ENCODE measurements around the gene FANK1.
"Not testable (repeated sequence)": the region's sequence is repeated elsewhere in the genome, so short reads cannot be mapped to it uniquely, and the experiment has no call there.

The FANK1 gene
- long read RNA-seq, partial matches to known transcripts, result 2 of 8 reads
- long read RNA-seq, other reads (novel, unspliced or antisense), result 6 of 8 reads

GRCh38 chr10:125896088-125896934 lies at the start of gene FANK1:
FANK1 (plus strand) TSS chr10:125896564; CDS start chr10:125896643, 79 bp downstream.
- TF ChIP-seq SPI1 (IDR thresholded peaks at IDR 0.05; ENCODE audit: borderline replicate concordance, low read depth), result peak; percentile 34; the same call in 1 of the 2 replicates
- Histone ChIP-seq H3K4me3 (replicated peaks; ENCODE audit: insufficient read depth, low read length) (peak within 1 kb of the TSS; percentile 96), H3K27ac (replicated peaks) (peak within 1 kb of the TSS; percentile 72)
- peak; percentile 64 to 88 for DNase-seq (ENCODE audit: low read depth in 1 of 2, low spot score in 1 of 2)
- H3K27me3 ChIP-seq (ENCODE audit: insufficient read depth, poor library complexity, severe bottlenecking), result not testable (repeated sequence)

GRCh38 chr10:125846894-125847293 lies 49.5 kb upstream of the FANK1 start:
- Histone ChIP-seq H3K27me3 (ENCODE audit: insufficient read depth, poor library complexity, severe bottlenecking) (no peaks in the 10 kb centered on the region), H3K27ac (replicated peaks) (no peak overlapping the region), H3K4me3 (replicated peaks; ENCODE audit: insufficient read depth, low read length) (no peak overlapping the region)
- no peak for DNase-seq (ENCODE audit: low read depth in 1 of 2, low spot score in 1 of 2)
- TF ChIP-seq REST (IDR thresholded peaks at IDR 0.05; ENCODE audit: insufficient replicate concordance, low read depth) (no peak), GABPA (IDR thresholded peaks at IDR 0.05; ENCODE audit: low read depth) (no peak), SPI1 (IDR thresholded peaks at IDR 0.05; ENCODE audit: borderline replicate concordance, low read depth) (no peak), CTCF (IDR thresholded peaks at IDR 0.05; ENCODE audit: insufficient read depth, low read length) (no peak), POLR2AphosphoS5 (IDR thresholded peaks at IDR 0.05; ENCODE audit: low read depth) (no peak)

GRCh38 chr10:125848371-125848770 lies 48.0 kb upstream of the FANK1 start:
- Histone ChIP-seq H3K27me3 (ENCODE audit: insufficient read depth, poor library complexity, severe bottlenecking) (no peaks in the 10 kb centered on the region), H3K4me3 (replicated peaks; ENCODE audit: insufficient read depth, low read length) (no peak overlapping the region), H3K27ac (replicated peaks) (no peak overlapping the region)
- TF ChIP-seq REST (IDR thresholded peaks at IDR 0.05; ENCODE audit: insufficient replicate concordance, low read depth) (no peak), CTCF (IDR thresholded peaks at IDR 0.05; ENCODE audit: insufficient read depth, low read length) (no peak), SPI1 (IDR thresholded peaks at IDR 0.05; ENCODE audit: borderline replicate concordance, low read depth) (no peak), POLR2AphosphoS5 (IDR thresholded peaks at IDR 0.05; ENCODE audit: low read depth) (no peak), GABPA (IDR thresholded peaks at IDR 0.05; ENCODE audit: low read depth) (no peak)
- DNase-seq (ENCODE audit: low read depth in 1 of 2, low spot score in 1 of 2), result no peak

GRCh38 chr10:125848857-125849256 lies 47.5 kb upstream of the FANK1 start:
- DNase-seq (ENCODE audit: low read depth in 1 of 2, low spot score in 1 of 2), result no peak
- no peaks in the 10 kb centered on the region for H3K27me3 ChIP-seq (ENCODE audit: insufficient read depth, poor library complexity, severe bottlenecking)
- no peak overlapping the region for H3K27ac ChIP-seq (replicated peaks)
- no peak for TF ChIP-seq CTCF (IDR thresholded peaks at IDR 0.05; ENCODE audit: insufficient read depth, low read length)
- TF ChIP-seq SPI1 (IDR thresholded peaks at IDR 0.05; ENCODE audit: borderline replicate concordance, low read depth), result no peak
- no peak for TF ChIP-seq POLR2AphosphoS5 (IDR thresholded peaks at IDR 0.05; ENCODE audit: low read depth)
- no peak for TF ChIP-seq GABPA (IDR thresholded peaks at IDR 0.05; ENCODE audit: low read depth)
- no peak for TF ChIP-seq REST (IDR thresholded peaks at IDR 0.05; ENCODE audit: insufficient replicate concordance, low read depth)
- no peak overlapping the region for H3K4me3 ChIP-seq (replicated peaks; ENCODE audit: insufficient read depth, low read length)

All from HL-60 (cell line).